HG03097 (cell line): ENCODE data around the gene JOSD1.

Experiments used
- ATAC-seq: cut with Tn5 transposase; IDR thresholded peaks from one replicate; pipeline ENCODE4 v1.9.1; 2021; ENCODE audit not compliant: unreplicated experiment, low FRiP score

The JOSD1 gene

GRCh38 chr22:38733724-38734381 is 33.1 kb upstream of the JOSD1 start:
- no peak for ATAC-seq

- no peak for ATAC-seq
Measured at GRCh38 chr22:38733329-38733723, 32.6 kb upstream of the JOSD1 start.

- no peak for ATAC-seq
Measured at GRCh38 chr22:38732251-38732815, 31.6 kb upstream of the JOSD1 start.

- no peak for ATAC-seq
Measured at GRCh38 chr22:38731703-38732161, 31.0 kb upstream of the JOSD1 start.

GRCh38 chr22:38730411-38730871 is 29.7 kb upstream of the JOSD1 start:
- ATAC-seq = no peak

- ATAC-seq = no peak
Measured at GRCh38 chr22:38729946-38730345, 29.2 kb upstream of the JOSD1 start.

- ATAC-seq = no peak
Measured at GRCh38 chr22:38728871-38729796, 28.4 kb upstream of the JOSD1 start.

GRCh38 chr22:38727530-38728451 is 27.0 kb upstream of the JOSD1 start:
- no peak for ATAC-seq

- no peak for ATAC-seq
Measured at GRCh38 chr22:38727123-38727522, 26.4 kb upstream of the JOSD1 start.

- ATAC-seq = no peak
Measured at GRCh38 chr22:38725900-38726655, 25.3 kb upstream of the JOSD1 start.

- ATAC-seq = no peak
Measured at GRCh38 chr22:38724926-38725571, 24.3 kb upstream of the JOSD1 start.

- no peak for ATAC-seq
Measured at GRCh38 chr22:38724176-38724575, 23.4 kb upstream of the JOSD1 start.

- ATAC-seq = no peak
Measured at GRCh38 chr22:38721551-38721950, 20.8 kb upstream of the JOSD1 start.

- ATAC-seq = no peak
Measured at GRCh38 chr22:38720350-38720749, 19.6 kb upstream of the JOSD1 start.

- no peak for ATAC-seq
Measured at GRCh38 chr22:38719196-38719595, 18.5 kb upstream of the JOSD1 start.

GRCh38 chr22:38718414-38718813 is 17.7 kb upstream of the JOSD1 start:
- ATAC-seq = no peak

- no peak for ATAC-seq
Measured at GRCh38 chr22:38717244-38717643, 16.5 kb upstream of the JOSD1 start.

- ATAC-seq = no peak
Measured at GRCh38 chr22:38716826-38717225, 16.1 kb upstream of the JOSD1 start.

GRCh38 chr22:38716271-38716670 is 15.5 kb upstream of the JOSD1 start:
- no peak for ATAC-seq
